H1 (cell line): ENCODE results near the gene NEU2. TPM values are rescaled to one million over a fixed set of nuclear protein-coding genes. Genes with fewer than 3 reads are reported as not detected.

ENCODE experiments used
- CTCF ChIA-PET: fragments of 300-600 bp; sonication (Branson Sonifier 250); formaldehyde crosslinking; loops from one replicate; lab custom pipeline; 2021; ENCODE audit not compliant: partially characterized antibody; lab: Charles Lee
- POLR2A ChIA-PET: fragments of 300-600 bp; sonication (Branson Sonifier 250); formaldehyde crosslinking; loops from one replicate; lab custom pipeline; 2021; ENCODE audit warnings: inconsistent platforms; ENCODE audit not compliant: partially characterized antibody; lab: Charles Lee
- DNase-seq, 2 experiments: peaks; one replicate each; pipeline versions ENCODE4 v3.0.0 to v3.0.0-alpha.2; 2010 to 2022; ENCODE audit warnings: low spot score in 2 of 2, low read depth in 1 of 2, mixed read lengths in 1 of 2
- FAIRE-seq: peaks from 2 replicates; lab custom pipeline; 2011; peaks lifted over from hg19 to GRCh38; lab: Jason Lieb, UNC
- H2AFZ ChIP-seq: 2 replicates; pipeline ENCODE4 v1.8.1; 2012; ENCODE audit warnings: low read length, inconsistent platforms
- H2AK5ac ChIP-seq: 2 replicates; pipeline ENCODE4 v1.6.1; 2013; ENCODE audit warnings: low read depth, low read length
- H2BK120ac ChIP-seq: replicated peaks from 2 replicates; pipeline ENCODE3; 2013; ENCODE audit warnings: low read depth, low read length, inconsistent platforms
- H2BK12ac ChIP-seq: 2 replicates; pipeline ENCODE4 v1.6.1; 2013; ENCODE audit warnings: low read depth, low read length
- H2BK15ac ChIP-seq: 2 replicates; pipeline ENCODE4 v1.6.1; 2013; ENCODE audit warnings: low read length
- H2BK20ac ChIP-seq: 2 replicates; pipeline ENCODE4 v1.6.1; 2013; ENCODE audit warnings: low read length
- H2BK5ac ChIP-seq: 2 replicates; pipeline ENCODE4 v1.6.1; 2013; ENCODE audit warnings: low read depth, low read length
- H3K14ac ChIP-seq: 2 replicates; pipeline ENCODE4 v1.6.1; 2013; ENCODE audit warnings: inconsistent platforms; ENCODE audit not compliant: insufficient read length
- H3K18ac ChIP-seq: 2 replicates; pipeline ENCODE4 v1.6.1; 2013; ENCODE audit warnings: low read length; ENCODE audit errors: extremely low read depth
- H3K23ac ChIP-seq: 2 replicates; pipeline ENCODE4 v1.6.1; 2013; ENCODE audit warnings: inconsistent platforms; ENCODE audit not compliant: insufficient read length
- H3K23me2 ChIP-seq: 2 replicates; pipeline ENCODE4 v1.6.1; 2013; ENCODE audit warnings: low read depth, low read length
- H3K27ac ChIP-seq: 2 replicates; pipeline ENCODE4 v1.6.1; 2011; ENCODE audit warnings: low read depth, low read length, inconsistent platforms
- H3K27me3 ChIP-seq, 4 experiments: replicated peaks in 1 of 4; 1 replicate in 1 of 4; 2 replicates in 3 of 4; pipeline versions ENCODE4 v1.6.1 to v1.8.1; 2011 to 2013; ENCODE audit warnings: low read length in 3 of 4, mild to moderate bottlenecking in 3 of 4, inconsistent platforms in 2 of 4, mixed read lengths in 2 of 4, moderate library complexity in 1 of 4; ENCODE audit not compliant: control insufficient read depth in 3 of 4, insufficient read depth in 3 of 4; ENCODE audit errors: extremely low read depth in 1 of 4
- H3K36me3 ChIP-seq, 4 experiments: 2 replicates each; pipeline versions ENCODE4 v1.6.1 to v1.8.1; 2011 to 2013; ENCODE audit warnings: mild to moderate bottlenecking in 4 of 4, low read length in 3 of 4, moderate library complexity in 2 of 4, control low read depth in 1 of 4, inconsistent platforms in 1 of 4; ENCODE audit not compliant: insufficient read depth in 4 of 4, control insufficient read depth in 2 of 4
- H3K4ac ChIP-seq: replicated peaks from 2 replicates; pipeline ENCODE3; 2013; ENCODE audit warnings: low read length, low read depth, mixed read lengths, inconsistent platforms; ENCODE audit not compliant: insufficient read length
- H3K4me1 ChIP-seq, 4 experiments: replicated peaks in 1 of 4; 1 replicate in 1 of 4; 2 replicates in 3 of 4; pipeline versions ENCODE4 v1.6.1 to v1.8.1; 2011 to 2013; ENCODE audit warnings: low read length in 3 of 4, inconsistent platforms in 2 of 4, mixed read lengths in 1 of 4; ENCODE audit not compliant: insufficient read depth in 4 of 4, control insufficient read depth in 3 of 4
- H3K4me2 ChIP-seq, 2 experiments: 2 replicates each; pipeline versions ENCODE4 v1.6.1 to v1.8.1; 2011 to 2013; ENCODE audit warnings: low read depth in 2 of 2, low read length in 2 of 2, control low read depth in 1 of 2, inconsistent platforms in 1 of 2, mild to moderate bottlenecking in 1 of 2; ENCODE audit not compliant: insufficient read depth in 1 of 2
- H3K4me3 ChIP-seq, 4 experiments: fragments of 200-600, 300-600 bp in 1 of 4; sonication (generic), shearing (Covaris generic), sonication (Bioruptor Twin) in 1 of 4; 2 replicates each; pipeline versions ENCODE4 v1.5.1 to v1.8.1; 2011 to 2016; ENCODE audit warnings: low read length in 4 of 4, low read depth in 3 of 4, control low read depth in 2 of 4, inconsistent platforms in 2 of 4, mild to moderate bottlenecking in 2 of 4, mixed read lengths in 1 of 4, moderate library complexity in 1 of 4; ENCODE audit not compliant: insufficient read depth in 2 of 4; ENCODE audit errors: extremely low read depth in 1 of 4
- H3K56ac ChIP-seq: replicated peaks from 2 replicates; pipeline ENCODE3; 2013; ENCODE audit warnings: low read depth, mild to moderate bottlenecking, mixed read lengths, low read length, inconsistent platforms; ENCODE audit not compliant: insufficient read length
- H3K79me1 ChIP-seq: 2 replicates; pipeline ENCODE4 v1.6.1; 2013; ENCODE audit warnings: low read depth, low read length, control low read depth
- H3K79me2 ChIP-seq, 2 experiments: 2 replicates each; pipeline versions ENCODE4 v1.6.1 to v1.8.1; 2012 to 2013; ENCODE audit warnings: low read length in 2 of 2, mild to moderate bottlenecking in 2 of 2, inconsistent platforms in 1 of 2; ENCODE audit not compliant: insufficient read depth in 2 of 2, control insufficient read depth in 1 of 2
- H3K9ac ChIP-seq, 4 experiments: replicated peaks in 1 of 4; 1 replicate in 1 of 4; 2 replicates in 3 of 4; pipeline versions ENCODE4 v1.6.1 to v1.8.1; 2011 to 2013; ENCODE audit warnings: low read depth in 3 of 4, low read length in 3 of 4, control low read depth in 2 of 4, mild to moderate bottlenecking in 2 of 4, moderate library complexity in 2 of 4, inconsistent platforms in 1 of 4; ENCODE audit errors: extremely low read depth in 1 of 4
- H3K9me3 ChIP-seq, 2 experiments: 2 replicates each; pipeline versions ENCODE4 v1.6.1 to v1.8.1; 2012 to 2013; ENCODE audit warnings: mild to moderate bottlenecking in 2 of 2, moderate library complexity in 2 of 2, control low read depth in 1 of 2, inconsistent platforms in 1 of 2, low read depth in 1 of 2, low read length in 1 of 2, mixed read lengths in 1 of 2; ENCODE audit not compliant: insufficient read depth in 2 of 2
- H4K20me1 ChIP-seq, 2 experiments: replicated peaks in 1 of 2; 2 replicates each; pipeline versions ENCODE3 to v1.8.1; 2011 to 2013; ENCODE audit warnings: inconsistent platforms in 2 of 2, low read length in 2 of 2, mild to moderate bottlenecking in 1 of 2; ENCODE audit not compliant: insufficient read depth in 2 of 2, control insufficient read depth in 1 of 2
- H4K5ac ChIP-seq: 2 replicates; pipeline ENCODE4 v1.6.1; 2013; ENCODE audit warnings: low read length, low read depth, mixed read lengths, inconsistent platforms; ENCODE audit not compliant: insufficient read length
- H4K8ac ChIP-seq: 2 replicates; pipeline ENCODE4 v1.8.0; 2013; ENCODE audit warnings: mild to moderate bottlenecking, moderate library complexity, low read length, inconsistent platforms; ENCODE audit not compliant: insufficient read depth; ENCODE audit errors: extremely low read depth
- H4K91ac ChIP-seq: replicated peaks from 2 replicates; pipeline ENCODE3; 2013; ENCODE audit warnings: low read length, mixed read lengths, inconsistent platforms; ENCODE audit not compliant: insufficient read length
- BRCA1 ChIP-seq: IDR thresholded peaks from 2 replicates; pipeline ENCODE4 v1.6.1; 2012; ENCODE audit warnings: low read depth, low read length, improper control_type of control experiment
- CBX5 ChIP-seq: fragments of 300-800, 300-1000 bp; sonication (generic); IDR thresholded peaks from 2 replicates; pipeline ENCODE4 v1.7.1; 2016; ENCODE audit warnings: antibody characterized with exemption, low read length, low read depth
- CHD1 ChIP-seq: IDR thresholded peaks from 2 replicates; pipeline ENCODE4 v1.6.1; 2012; ENCODE audit warnings: low read depth, low read length, improper control_type of control experiment
- CHD2 ChIP-seq: IDR thresholded peaks from 2 replicates; pipeline ENCODE4 v1.6.1; 2012; ENCODE audit warnings: low read length, improper control_type of control experiment
- CTCF ChIP-seq, 3 experiments: IDR thresholded peaks; 1 replicate in 2 of 3; 2 replicates in 1 of 3; pipeline versions ENCODE4 v1.5.1 to v1.6.1; 2011; ENCODE audit warnings: low read length in 3 of 3, mild to moderate bottlenecking in 3 of 3, inconsistent platforms in 2 of 3, low read depth in 1 of 3, moderate library complexity in 1 of 3; ENCODE audit not compliant: insufficient read depth in 1 of 3; ENCODE audit errors: control extremely low read depth in 1 of 3
- GABPA ChIP-seq: IDR thresholded peaks from 2 replicates; pipeline ENCODE4 v1.6.1; 2011; ENCODE audit warnings: mild to moderate bottlenecking, low read length, moderate library complexity, borderline replicate concordance; ENCODE audit not compliant: insufficient read depth
- HDAC6 ChIP-seq: IDR thresholded peaks from one replicate; pipeline ENCODE4 v1.7.1; 2012; ENCODE audit warnings: low read depth, mild to moderate bottlenecking, inconsistent platforms, low read length, moderate library complexity
- JUN ChIP-seq: IDR thresholded peaks from 2 replicates; pipeline ENCODE4 v1.6.1; 2011; ENCODE audit warnings: low read depth, mild to moderate bottlenecking, improper control_type of control experiment, low read length
- POLR2AphosphoS5 ChIP-seq: IDR thresholded peaks from 2 replicates; pipeline ENCODE4 v1.6.1; 2011; ENCODE audit warnings: low read depth, low read length
- TAF1 ChIP-seq: IDR thresholded peaks from 2 replicates; pipeline ENCODE4 v1.6.1; 2011; ENCODE audit warnings: mild to moderate bottlenecking, low read depth, low read length
- WGBS, 2 experiments: shearing (Covaris generic) in 1 of 2; methylation state at CpG; one replicate each; pipeline versions ENCODE4 v1.1.6 to v1.1.7; 2013 to 2015; ENCODE audit warnings: low lambda C conversion rate in 2 of 2, mixed read lengths in 2 of 2, inconsistent platforms in 1 of 2, low coverage in 1 of 2, missing lambda C conversion rate in 1 of 2; ENCODE audit not compliant: insufficient replicate concordance in 2 of 2, insufficient coverage in 1 of 2, insufficient read length in 1 of 2; ENCODE audit errors: extremely low coverage in 1 of 2, missing lambda C conversion rate in 1 of 2; 5-methylcytosine and 5-hydroxymethylcytosine counted together
- polyA plus RNA-seq, 7 experiments: library from polyadenylated mRNA; depleted of rRNA in 3 of 7; stranded (reverse) in 5 of 7; unstranded in 2 of 7; fragments of >200 nt in 5 of 7; fragments of 200-250 nt in 2 of 7; gene quantifications; 1 replicate in 5 of 7; 2 replicates in 1 of 7; 4 replicates in 1 of 7; pipeline versions ENCODE4 v1.2.1 to v1.2.3, GENCODE V29; 2011 to 2013; ENCODE audit warnings: missing spikeins in 2 of 7, mixed read lengths in 2 of 7
- total RNA-seq: library from RNA; stranded (reverse); fragmentation: NEBNext Ultra II Directional; extraction: Animal tissue kit (Norgen Biotek cat#: 25700); gene quantifications from 2 replicates; pipeline ENCODE4 v1.2.1, GENCODE V29; 2021

The NEU2 gene
- total and polyA plus RNA-seq, 2 of the 8 experiments (the other 6 are each of a cell fraction or from before 2014, with no cell fraction given) = 0.12 TPM; not detected in 1

GRCh38 chr2:233039846-233040530 is 7.5 kb downstream of the NEU2 start:
- no peak overlapping the region for H3K56ac ChIP-seq
- H3K4ac ChIP-seq = no peak overlapping the region
- CTCF ChIA-PET = interaction anchor here (2.1 kb wide), 1 partner anchor 14 kb away, joined by 9 read pairs; no protein-coding TSS in a partner anchor
- TF ChIP-seq JUN (no peak), POLR2AphosphoS5 (no peak), CTCF (IDR thresholded peaks at IDR 0.05; ENCODE audit: control extremely low read depth in 1 of 3, insufficient read depth in 1 of 3, low read depth in 1 of 3, low read length in 3 of 3) (no peak), CHD2 (no peak), CHD1 (no peak), TAF1 (no peak), HDAC6 (no peak), BRCA1 (no peak), CBX5 (no peak), GABPA (no peak)

More at GRCh38 chr2:233039846-233040530, 7.5 kb downstream of the NEU2 start:
- Histone ChIP-seq H2BK15ac (no peak overlapping the region), H3K9me3 (peaks cover 0 to 8% of the 10 kb centered on the region in 2 experiments; a peak in 2 of 4 replicates), H3K18ac (no peak overlapping the region; the same call in 1 of the 2 replicates), H3K79me1 (peaks cover 2% of the 10 kb centered on the region; the same call in 1 of the 2 replicates), H2BK120ac (no peak overlapping the region), H3K36me3 (no peaks in the 10 kb centered on the region), H3K14ac (no peak overlapping the region), H3K79me2 (no peaks in the 10 kb centered on the region), H4K91ac (no peak overlapping the region), H3K27ac (no peak overlapping the region), H3K23ac (no peak overlapping the region), H2AFZ (no peak overlapping the region), H3K4me2 (no peak overlapping the region), H3K27me3 (no peaks in the 10 kb centered on the region; a peak in 1 of 7 replicates), H2AK5ac (no peak overlapping the region), H4K5ac (no peak overlapping the region), H2BK12ac (no peak overlapping the region), H3K23me2 (peaks cover 8% of the 10 kb centered on the region), H2BK5ac (no peak overlapping the region), H4K8ac (no peak overlapping the region), H3K4me1 (no peaks in the 10 kb centered on the region), H2BK20ac (no peak overlapping the region), H3K4me3 (no peak overlapping the region), H3K9ac (no peak overlapping the region), H4K20me1 (peaks cover 0 to 4% of the 10 kb centered on the region in 2 experiments)
- no peak for FAIRE-seq
- no peak for DNase-seq
- POLR2A ChIA-PET = interaction anchor here (1.0 kb wide), 1 partner anchor 21 kb away, joined by 3 read pairs; the partner anchor contains the start of gene INPP5D
- WGBS, 2 experiments = 96% methylated on average over 10 of the region's 10 CpGs; no CpG with 5 or more reads in 1 of the 2 experiments
